Epithelial cell of proximal tubule (primary cell): ENCODE results near the gene ITPKC. TPM values are rescaled to one million over a fixed set of nuclear protein-coding genes. Genes with fewer than 3 reads are reported as not detected.

Experiments
- DNase-seq: peaks from one replicate; pipeline ENCODE4 v3.0.0-alpha.2; 2011; ENCODE audit warnings: low read depth
- H3K4me3 ChIP-seq: 2 replicates; pipeline ENCODE4 v1.5.1; 2011; ENCODE audit warnings: low read depth, mild to moderate bottlenecking, low read length
- CTCF ChIP-seq: conservative IDR thresholded peaks from 2 replicates; pipeline ENCODE4 v1.5.1; 2012; ENCODE audit warnings: low read depth, mild to moderate bottlenecking, low read length
- total RNA-seq: library from RNA; depleted of rRNA; stranded (reverse); fragments of >200 nt; gene quantifications from 2 replicates; pipeline ENCODE4 v1.2.3, GENCODE V29; 2015

ITPKC gene
- total RNA-seq, 1 donor from 2014 or later, result 17.6 TPM

DNA sequence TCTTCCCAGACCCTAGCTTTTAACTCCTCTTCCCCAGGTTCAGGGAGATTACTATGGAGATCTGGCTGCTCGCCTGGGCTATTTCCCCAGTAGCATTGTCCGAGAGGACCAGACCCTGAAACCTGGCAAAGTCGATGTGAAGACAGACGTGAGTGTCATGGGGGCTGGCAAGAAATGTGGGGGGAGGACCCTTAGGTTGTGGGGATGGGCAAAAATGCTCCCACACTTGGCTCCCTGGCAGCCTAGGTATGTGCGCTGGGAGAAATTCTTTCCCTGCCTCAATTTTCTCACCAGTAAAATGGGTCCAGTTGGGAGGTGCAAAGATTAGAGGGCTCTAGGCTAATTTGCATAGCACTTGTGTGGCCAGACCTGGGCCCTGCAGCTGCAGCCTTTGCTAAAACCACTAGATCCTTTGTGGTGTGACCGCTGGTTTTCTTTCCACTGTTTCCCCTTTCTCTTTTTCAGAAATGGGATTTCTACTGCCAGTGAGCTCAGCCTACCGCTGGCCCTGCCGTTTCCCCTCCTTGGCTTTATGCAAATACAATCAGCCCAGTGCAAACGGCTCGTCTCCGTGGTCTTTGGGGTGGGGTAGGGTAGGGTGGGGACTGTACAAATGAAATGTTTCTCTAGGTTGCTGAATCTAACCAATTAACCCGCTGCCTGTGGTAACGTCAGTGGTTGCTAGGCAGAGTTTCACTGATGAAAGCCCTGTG, 60.2 kb downstream of the ITPKC start:
- H3K4me3 ChIP-seq, result peak overlapping the region; percentile 76
- DNase-seq, result peak; percentile 74
- TF ChIP-seq CTCF, result no peak

DNA sequence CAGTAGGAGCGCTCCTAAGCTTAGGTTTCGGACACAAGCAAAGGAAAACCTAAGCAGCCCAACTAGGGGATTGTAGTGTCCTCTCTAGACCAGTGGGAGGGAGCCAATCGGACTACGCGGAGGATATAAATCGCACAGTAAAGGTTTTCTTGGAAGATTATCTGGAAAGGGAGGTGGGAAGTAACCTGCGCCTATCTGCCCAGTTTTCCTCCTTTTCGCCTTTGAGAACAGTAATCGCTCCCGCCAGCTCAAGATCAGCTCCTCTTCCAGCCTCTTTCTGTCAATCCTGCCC, 60.7 kb downstream of the ITPKC start:
- peak overlapping the region; percentile 76 for H3K4me3 ChIP-seq
- no peak for TF ChIP-seq CTCF
- no peak for DNase-seq

DNA sequence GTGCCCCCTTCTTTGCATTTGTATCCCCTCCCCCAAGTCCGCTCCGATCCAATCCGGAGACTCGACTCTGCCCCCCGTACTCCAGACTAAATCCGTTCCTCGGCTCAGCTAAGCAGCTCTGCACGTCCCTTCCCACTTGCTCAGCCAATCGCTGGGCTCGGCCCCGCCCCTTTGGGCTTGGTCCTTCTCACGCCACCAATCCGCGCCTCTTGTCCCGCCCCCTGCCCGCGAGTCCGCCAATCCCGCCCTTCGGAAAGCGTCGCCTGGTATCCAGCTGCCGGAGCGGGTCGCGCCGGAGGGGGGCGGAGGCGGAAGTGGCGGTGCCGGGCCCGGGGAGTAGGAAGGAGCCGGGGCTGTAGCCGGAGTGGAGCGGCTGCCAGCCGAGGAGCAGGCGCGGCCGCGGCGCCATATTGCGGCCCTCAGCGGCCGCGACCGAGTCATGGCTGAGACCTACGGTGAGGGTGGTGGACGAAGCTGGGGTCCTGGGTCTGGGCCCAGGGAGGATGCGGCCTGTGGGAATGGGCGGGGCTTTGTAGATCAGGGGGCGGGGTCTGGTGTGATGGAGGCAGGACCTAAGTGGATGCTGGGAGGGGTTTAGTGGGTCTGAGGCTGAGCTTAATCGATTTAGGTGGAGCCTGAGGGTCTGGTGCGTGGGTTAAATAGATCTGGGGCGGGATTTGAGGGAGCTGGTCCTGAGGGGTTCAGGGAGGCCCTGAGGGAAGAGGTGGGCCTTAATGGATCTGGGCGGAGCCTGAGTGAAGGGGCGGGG, 61.2 kb downstream of the ITPKC start, which contains the start of gene RAB4B:
Gene RAB4B (plus strand): TSS at position 311 of the 769 bp plus-strand sequence. CDS start 129 bp downstream, at position 440.
- H3K4me3 ChIP-seq, result peak within 1 kb of the TSS; percentile 76
- no peak for TF ChIP-seq CTCF
- peak; percentile 89 for DNase-seq

DNA sequence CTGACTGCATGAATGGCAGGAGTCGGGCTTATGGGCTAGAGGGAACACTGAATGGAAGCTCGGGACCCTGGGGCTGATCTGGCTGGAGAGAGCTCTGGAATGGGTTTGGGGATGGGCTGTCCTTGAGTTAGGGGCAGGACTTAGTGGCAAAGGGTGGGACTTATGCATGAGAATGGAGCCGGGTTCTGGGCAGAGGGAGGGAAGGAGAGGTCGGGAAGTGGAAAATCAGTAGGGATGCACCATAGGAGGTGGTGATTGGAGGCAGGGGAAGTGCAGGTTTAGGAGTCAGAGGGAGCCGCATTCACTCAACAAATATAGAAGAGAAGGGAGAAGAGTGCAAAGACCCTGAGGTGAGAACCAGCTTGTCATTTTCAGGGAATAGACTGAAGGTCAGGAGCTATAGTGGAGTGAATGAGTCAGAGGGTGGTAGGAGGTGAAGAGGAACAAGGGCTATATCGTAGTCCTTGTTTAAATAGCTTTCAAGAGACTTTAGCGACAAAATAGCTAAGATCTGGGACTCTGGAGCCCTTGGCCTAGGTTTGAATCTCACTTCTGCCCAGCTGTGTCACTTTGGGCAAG, 61.9 kb downstream of the ITPKC start:
- peak; percentile 16 for DNase-seq
- H3K4me3 ChIP-seq, result peak overlapping the region; percentile 76
- no peak for TF ChIP-seq CTCF

- no peak for TF ChIP-seq CTCF
- no peak for DNase-seq
- H3K4me3 ChIP-seq, result no peak overlapping the region
Measured at GRCh38 chr19:40780582-40780981, 63.7 kb downstream of the ITPKC start.

DNA sequence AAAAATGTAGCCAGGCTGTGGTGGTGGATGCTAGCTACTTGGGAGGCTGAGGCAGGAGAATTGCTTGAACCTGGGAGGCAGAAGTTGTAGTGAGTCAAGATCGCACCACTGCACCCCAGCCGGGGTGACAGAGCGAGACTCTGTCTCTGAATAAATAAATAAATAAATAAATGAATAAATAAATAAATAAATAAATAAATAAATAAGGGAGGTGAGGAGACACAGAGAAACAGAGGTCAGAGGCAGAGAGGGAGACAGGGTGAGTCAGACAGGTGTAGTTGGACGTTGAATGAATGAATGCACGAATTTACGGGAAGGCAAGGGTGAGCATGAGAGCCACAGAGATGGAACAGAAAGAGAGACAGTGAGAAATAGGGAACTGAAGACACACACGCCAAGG, 64.2 kb downstream of the ITPKC start:
- H3K4me3 ChIP-seq, result no peak overlapping the region
- no peak for DNase-seq
- no peak for TF ChIP-seq CTCF
